ENCODE measurements around the gene WDR27.

Gene WDR27

GRCh38 chr6:169495601-169496000 lies 206.2 kb downstream of the WDR27 start:
- POLR2A ChIA-PET = no interaction called here
- CTCF ChIA-PET = no interaction called here
- H3K36me3 ChIP-seq (ENCODE audit: control insufficient read depth in 2 of 2, insufficient read depth in 1 of 2, low read length in 2 of 2) = no peaks in the 10 kb centered on the region
- no peak for TF ChIP-seq ZNF302 (tag by site-specific recombination; IDR thresholded peaks at IDR 0.05; ENCODE audit: low read depth)
- no peak for TF ChIP-seq ZNF274 (IDR thresholded peaks at IDR 0.05; ENCODE audit: low read length)
- no peak for TF ChIP-seq ZNF274 (tag by site-specific recombination; IDR thresholded peaks at IDR 0.05; ENCODE audit: borderline replicate concordance)
- TF ChIP-seq GLI2 (tag by site-specific recombination; IDR thresholded peaks at IDR 0.05; ENCODE audit: borderline replicate concordance, low read depth) = no peak
- no peak for TF ChIP-seq ZNF561 (tag by site-specific recombination; IDR thresholded peaks at IDR 0.05; ENCODE audit: borderline replicate concordance)
- TF ChIP-seq SP7 (tag by site-specific recombination; IDR thresholded peaks at IDR 0.05) = no peak
- TF ChIP-seq ZNF645 (tag by site-specific recombination; IDR thresholded peaks at IDR 0.05) = no peak
- TF ChIP-seq, protein P1, sequence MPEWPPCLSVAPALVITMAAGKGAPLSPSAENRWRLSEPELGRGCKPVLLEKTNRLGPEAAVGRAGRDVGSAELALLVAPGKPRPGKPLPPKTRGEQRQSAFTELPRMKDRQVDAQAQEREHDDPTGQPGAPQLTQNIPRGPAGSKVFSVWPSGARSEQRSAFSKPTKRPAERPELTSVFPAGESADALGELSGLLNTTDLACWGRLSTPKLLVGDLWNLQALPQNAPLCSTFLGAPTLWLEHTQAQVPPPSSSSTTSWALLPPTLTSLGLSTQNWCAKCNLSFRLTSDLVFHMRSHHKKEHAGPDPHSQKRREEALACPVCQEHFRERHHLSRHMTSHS (tag by site-specific recombination; IDR thresholded peaks at IDR 0.05) = no peak
- TF ChIP-seq ZNF292 (tag by site-specific recombination; IDR thresholded peaks at IDR 0.05; ENCODE audit: borderline replicate concordance, low read depth) = no peak
- TF ChIP-seq TCF7L2 (IDR thresholded peaks at IDR 0.05; ENCODE audit: borderline replicate concordance, low read depth, low read length) = no peak
- no peak for TF ChIP-seq ZNF707 (tag by site-specific recombination; IDR thresholded peaks at IDR 0.05)
- no peak for TF ChIP-seq PRDM4 (tag by site-specific recombination; IDR thresholded peaks at IDR 0.05)
- TF ChIP-seq ZNF366 (tag by site-specific recombination; conservative IDR thresholded peaks at IDR 0.05) = no peak
- no peak for TF ChIP-seq KLF7 (tag by site-specific recombination; IDR thresholded peaks at IDR 0.05; ENCODE audit: borderline replicate concordance)
- no peak for TF ChIP-seq ZNF549 (tag by site-specific recombination; IDR thresholded peaks at IDR 0.05)
- TF ChIP-seq SALL2 (tag by site-specific recombination; IDR thresholded peaks at IDR 0.05; ENCODE audit: borderline replicate concordance) = no peak
- no peak for TF ChIP-seq HOXA7 (CRISPR knock-in tag; IDR thresholded peaks at IDR 0.05; ENCODE audit: borderline replicate concordance)
- no peak for TF ChIP-seq MEIS1 (CRISPR knock-in tag; IDR thresholded peaks at IDR 0.05; ENCODE audit: borderline replicate concordance)
- no peak for TF ChIP-seq HIC1 (tag by site-specific recombination; IDR thresholded peaks at IDR 0.05)
- no peaks in the 10 kb centered on the region for H3K4me1 ChIP-seq (ENCODE audit: control insufficient read depth, insufficient read depth, low read length)
- H3K9me3 ChIP-seq (ENCODE audit: control insufficient read depth, insufficient read depth, low read depth, low read length) = no peaks in the 10 kb centered on the region
- no peak overlapping the region for H3K27ac ChIP-seq (ENCODE audit: extremely low read depth, low read depth, low read length)
- no peak overlapping the region for H3K4me3 ChIP-seq (ENCODE audit: low read depth, low read length)

- no peaks in the 10 kb centered on the region for H3K9me3 ChIP-seq (ENCODE audit: control insufficient read depth, insufficient read depth, low read depth, low read length)
- no peak overlapping the region for H3K4me3 ChIP-seq (ENCODE audit: low read depth, low read length)
- CTCF ChIA-PET = no interaction called here
- no peak for TF ChIP-seq SP7 (tag by site-specific recombination; IDR thresholded peaks at IDR 0.05)
- TF ChIP-seq ZNF10 (tag by site-specific recombination; IDR thresholded peaks at IDR 0.05) = peak; percentile 64; the same call in 1 of the 2 replicates
- no peaks in the 10 kb centered on the region for H3K36me3 ChIP-seq (ENCODE audit: control insufficient read depth in 2 of 2, insufficient read depth in 1 of 2, low read length in 2 of 2)
- no peak overlapping the region for H3K27ac ChIP-seq (ENCODE audit: extremely low read depth, low read depth, low read length)
- H3K4me1 ChIP-seq (ENCODE audit: control insufficient read depth, insufficient read depth, low read length) = no peaks in the 10 kb centered on the region
- POLR2A ChIA-PET = no interaction called here
These were observed 207.8 kb downstream of the WDR27 start for GRCh38 chr6:169494038-169494437.

All from HEK293 (cell line).